DOHH2 (cell line): ENCODE results near the gene FAM184A.

Source experiments
- H3F3A ChIP-seq: fragments of 200-600 bp; sonication (generic), shearing (Covaris generic); 2 replicates; pipeline ENCODE4 v1.6.0; 2016; ENCODE audit warnings: antibody characterized with exemption, mild to moderate bottlenecking; ENCODE audit not compliant: control insufficient read depth, insufficient read depth
- H3K27ac ChIP-seq: fragments of 200-600 bp; sonication (generic); 2 replicates; pipeline ENCODE4 v1.5.1; 2014; ENCODE audit warnings: low read depth, mild to moderate bottlenecking, low read length, moderate library complexity
- H3K27me3 ChIP-seq: fragments of 200-600 bp; sonication (generic); 2 replicates; pipeline ENCODE4 v1.6.1; 2014; ENCODE audit warnings: mild to moderate bottlenecking, low read length, mixed read lengths; ENCODE audit not compliant: control insufficient read depth
- H3K36me3 ChIP-seq: fragments of 200-600 bp; sonication (generic); 2 replicates; pipeline ENCODE4 v1.6.1; 2014; ENCODE audit warnings: mild to moderate bottlenecking, low read length, moderate library complexity, mixed read lengths; ENCODE audit not compliant: control insufficient read depth
- H3K4me1 ChIP-seq: fragments of 200-600 bp; sonication (generic); 2 replicates; pipeline ENCODE4 v1.6.1; 2014; ENCODE audit warnings: mild to moderate bottlenecking, low read length, mixed read lengths; ENCODE audit not compliant: control insufficient read depth
- H3K4me2 ChIP-seq: fragments of 200-600 bp; sonication (generic); 2 replicates; pipeline ENCODE4 v1.6.0; 2014; ENCODE audit warnings: mild to moderate bottlenecking, low read length, moderate library complexity
- H3K4me3 ChIP-seq: fragments of 200-600 bp; sonication (generic); 2 replicates; pipeline ENCODE4 v1.5.1; 2014; ENCODE audit warnings: mild to moderate bottlenecking, low read length, mixed read lengths
- H3K79me2 ChIP-seq: fragments of 200-600 bp; sonication (generic); 2 replicates; pipeline ENCODE4 v1.6.1; 2014; ENCODE audit warnings: mild to moderate bottlenecking, low read length, mixed read lengths; ENCODE audit not compliant: control insufficient read depth
- H3K9me2 ChIP-seq: fragments of 200-600 bp; sonication (generic); replicated peaks from 2 replicates; pipeline ENCODE4 v1.6.1; 2014; ENCODE audit warnings: mild to moderate bottlenecking, low read length, mixed read lengths; ENCODE audit not compliant: control insufficient read depth
- H3K9me3 ChIP-seq: fragments of 200-600 bp; sonication (generic); 2 replicates; pipeline ENCODE4 v1.6.1; 2014; ENCODE audit warnings: antibody characterized with exemption, low read length, mixed read lengths; ENCODE audit not compliant: control insufficient read depth, insufficient read depth
- H4K20me1 ChIP-seq: fragments of 200-600 bp; sonication (generic); 2 replicates; pipeline ENCODE4 v1.6.0; 2014; ENCODE audit warnings: low read depth, mild to moderate bottlenecking, antibody characterized with exemption, low read length, moderate library complexity; ENCODE audit not compliant: control insufficient read depth, insufficient read depth
- EZH2phosphoT487 ChIP-seq: fragments of 200-600 bp; sonication (generic); IDR thresholded peaks from 2 replicates; pipeline ENCODE4 v1.6.1; 2017; ENCODE audit warnings: borderline replicate concordance, mild to moderate bottlenecking, antibody characterized with exemption, low read length, moderate library complexity, mixed read lengths
- TF ChIP-seq, protein P1 (sequence below): fragments of 200-600 bp; sonication (generic); IDR thresholded peaks from one replicate; pipeline ENCODE4 v1.5.1; 2014; ENCODE audit warnings: antibody characterized with exemption, mild to moderate bottlenecking, low read depth, low read length; ENCODE audit not compliant: poor library complexity, severe bottlenecking

FAM184A gene

DNA sequence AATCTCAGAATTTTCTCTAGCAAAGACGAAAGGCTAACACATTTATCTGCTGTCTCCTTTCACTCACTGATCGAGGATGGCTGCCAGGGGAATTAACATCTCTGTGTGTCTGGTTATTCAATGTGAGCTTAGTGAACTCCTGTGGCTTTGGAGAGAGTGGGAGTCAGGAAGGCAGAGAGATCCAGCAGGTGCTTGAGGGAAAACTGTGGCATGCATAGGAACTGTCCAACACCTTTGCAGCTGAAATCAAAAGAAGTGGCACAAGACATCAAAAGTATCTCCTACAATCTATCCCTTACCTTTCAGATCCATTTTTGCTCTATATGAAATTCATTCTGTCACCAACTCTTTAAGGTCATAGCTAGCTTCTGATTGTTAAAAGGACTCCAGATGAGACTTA, 11.8 kb upstream of the FAM184A start:
- Histone ChIP-seq H3K27me3 (no peaks in the 10 kb centered on the region; the same call in 1 of the 2 replicates), H3K9me3 (no peaks in the 10 kb centered on the region; the same call in 1 of the 2 replicates), H3F3A (no peaks in the 10 kb centered on the region), H3K4me2 (no peak overlapping the region), H3K4me3 (no peak overlapping the region), H3K4me1 (no peaks in the 10 kb centered on the region), H3K9me2 (no peaks in the 10 kb centered on the region), H3K79me2 (no peaks in the 10 kb centered on the region), H4K20me1 (no peaks in the 10 kb centered on the region), H3K27ac (no peak overlapping the region), H3K36me3 (no peaks in the 10 kb centered on the region)
- TF ChIP-seq, protein P1, sequence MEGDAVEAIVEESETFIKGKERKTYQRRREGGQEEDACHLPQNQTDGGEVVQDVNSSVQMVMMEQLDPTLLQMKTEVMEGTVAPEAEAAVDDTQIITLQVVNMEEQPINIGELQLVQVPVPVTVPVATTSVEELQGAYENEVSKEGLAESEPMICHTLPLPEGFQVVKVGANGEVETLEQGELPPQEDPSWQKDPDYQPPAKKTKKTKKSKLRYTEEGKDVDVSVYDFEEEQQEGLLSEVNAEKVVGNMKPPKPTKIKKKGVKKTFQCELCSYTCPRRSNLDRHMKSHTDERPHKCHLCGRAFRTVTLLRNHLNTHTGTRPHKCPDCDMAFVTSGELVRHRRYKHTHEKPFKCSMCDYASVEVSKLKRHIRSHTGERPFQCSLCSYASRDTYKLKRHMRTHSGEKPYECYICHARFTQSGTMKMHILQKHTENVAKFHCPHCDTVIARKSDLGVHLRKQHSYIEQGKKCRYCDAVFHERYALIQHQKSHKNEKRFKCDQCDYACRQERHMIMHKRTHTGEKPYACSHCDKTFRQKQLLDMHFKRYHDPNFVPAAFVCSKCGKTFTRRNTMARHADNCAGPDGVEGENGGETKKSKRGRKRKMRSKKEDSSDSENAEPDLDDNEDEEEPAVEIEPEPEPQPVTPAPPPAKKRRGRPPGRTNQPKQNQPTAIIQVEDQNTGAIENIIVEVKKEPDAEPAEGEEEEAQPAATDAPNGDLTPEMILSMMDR, result no peak
- no peak for TF ChIP-seq EZH2phosphoT487

DNA sequence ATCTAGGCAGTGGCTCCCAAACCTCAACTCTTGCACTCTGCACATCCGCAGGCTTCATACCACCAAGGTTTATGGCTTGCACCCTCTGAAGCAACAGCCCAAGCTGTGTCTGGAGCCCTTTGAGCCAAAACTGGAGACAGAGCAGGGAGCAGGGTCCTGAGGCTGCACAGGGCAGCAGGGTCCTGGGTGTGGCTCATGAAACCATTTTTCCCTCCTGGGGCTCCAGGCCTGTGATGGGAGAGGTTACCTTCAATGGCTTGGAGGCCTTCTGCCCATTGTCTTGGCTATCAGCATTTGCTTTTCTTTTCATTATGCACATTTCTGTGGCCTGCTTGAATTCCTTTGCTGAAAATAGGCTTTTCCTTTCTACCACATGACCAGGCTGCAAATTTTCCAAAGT, 6.3 kb upstream of the FAM184A start:
- peaks cover 3% of the 10 kb centered on the region for H3K27me3 ChIP-seq
- H3F3A ChIP-seq, result no peaks in the 10 kb centered on the region
- H3K79me2 ChIP-seq, result no peaks in the 10 kb centered on the region
- no peaks in the 10 kb centered on the region for H3K9me2 ChIP-seq
- TF ChIP-seq, protein P1, result no peak
- no peak for TF ChIP-seq EZH2phosphoT487
- H3K9me3 ChIP-seq, result peaks cover 14% of the 10 kb centered on the region; the same call in 1 of the 2 replicates
- H3K4me3 ChIP-seq, result no peak overlapping the region
- H3K36me3 ChIP-seq, result no peaks in the 10 kb centered on the region
- H3K4me2 ChIP-seq, result no peak overlapping the region
- no peaks in the 10 kb centered on the region for H3K4me1 ChIP-seq
- no peaks in the 10 kb centered on the region for H4K20me1 ChIP-seq
- H3K27ac ChIP-seq, result no peak overlapping the region

DNA sequence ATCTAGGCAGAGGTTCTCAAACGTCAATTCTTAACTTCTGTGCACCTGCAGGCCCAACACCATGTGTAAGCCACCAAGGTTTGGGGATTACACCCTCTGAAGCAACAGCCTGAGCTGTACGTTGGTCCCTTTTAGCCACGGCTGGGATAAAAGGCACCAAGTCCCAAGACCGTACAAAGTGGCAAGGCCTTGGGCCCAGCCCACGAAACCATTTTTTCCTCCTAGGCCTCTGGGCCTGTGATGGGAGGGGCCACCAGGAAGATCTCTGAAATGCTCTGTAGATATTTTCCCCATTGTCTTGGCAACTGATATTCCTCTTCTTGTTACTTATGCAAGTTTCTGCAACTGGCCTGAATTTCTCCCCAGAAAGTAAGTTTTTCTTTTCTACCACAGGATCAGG, 4.5 kb upstream of the FAM184A start:
- no peak overlapping the region for H3K4me3 ChIP-seq
- no peaks in the 10 kb centered on the region for H3K4me1 ChIP-seq
- no peaks in the 10 kb centered on the region for H3K36me3 ChIP-seq
- H3K27me3 ChIP-seq, result peaks cover 14% of the 10 kb centered on the region
- H3K79me2 ChIP-seq, result no peaks in the 10 kb centered on the region
- no peaks in the 10 kb centered on the region for H4K20me1 ChIP-seq
- H3K9me2 ChIP-seq, result no peaks in the 10 kb centered on the region
- H3K4me2 ChIP-seq, result no peak overlapping the region
- no peak overlapping the region for H3K27ac ChIP-seq
- no peaks in the 10 kb centered on the region for H3F3A ChIP-seq
- TF ChIP-seq, protein P1, result no peak
- no peak for TF ChIP-seq EZH2phosphoT487
- peaks cover 14% of the 10 kb centered on the region; the same call in 1 of the 2 replicates for H3K9me3 ChIP-seq
